Measurements from ENCODE around the gene SUDS3.
"Not testable (repeated sequence)": the region's sequence is repeated elsewhere in the genome, so short reads cannot be mapped to it uniquely, and the experiment has no call there.

SUDS3 gene

GRCh38 chr12:118398524-118398923 is 22.2 kb downstream of the SUDS3 start:
- DNase-seq, result no peak

- DNase-seq, result no peak
Observed at GRCh38 chr12:118398940-118399339, 22.6 kb downstream of the SUDS3 start.

GRCh38 chr12:118402251-118402650 is 25.9 kb downstream of the SUDS3 start:
- no peak for DNase-seq

- peak; percentile 68 for DNase-seq
Observed at GRCh38 chr12:118404876-118405521, 28.6 kb downstream of the SUDS3 start.

- DNase-seq, result not testable (repeated sequence)
Observed at GRCh38 chr12:118408241-118408640, 31.9 kb downstream of the SUDS3 start.

- no peak for DNase-seq
Observed at GRCh38 chr12:118409834-118410233, 33.5 kb downstream of the SUDS3 start.

GRCh38 chr12:118417942-118418341 is 41.6 kb downstream of the SUDS3 start:
- DNase-seq, result no peak

- no peak for DNase-seq
Observed at GRCh38 chr12:118418385-118419057, 42.2 kb downstream of the SUDS3 start.

GRCh38 chr12:118420673-118421072 is 44.3 kb downstream of the SUDS3 start:
- DNase-seq, result no peak

GRCh38 chr12:118424884-118425283 is 48.5 kb downstream of the SUDS3 start:
- DNase-seq, result no peak

GRCh38 chr12:118425364-118425763 is 49.0 kb downstream of the SUDS3 start:
- DNase-seq, result no peak

- no peak for DNase-seq
Observed at GRCh38 chr12:118427819-118428218, 51.5 kb downstream of the SUDS3 start.

GRCh38 chr12:118428643-118429042 is 52.3 kb downstream of the SUDS3 start:
- no peak for DNase-seq

- DNase-seq, result no peak
Observed at GRCh38 chr12:118429688-118430383, 53.5 kb downstream of the SUDS3 start.

- DNase-seq, result no peak
Observed at GRCh38 chr12:118430516-118430915, 54.2 kb downstream of the SUDS3 start.

- no peak for DNase-seq
Observed at GRCh38 chr12:118432812-118433545, 56.6 kb downstream of the SUDS3 start.

- DNase-seq, result peak; percentile 34
Observed at GRCh38 chr12:118436002-118436730, 59.8 kb downstream of the SUDS3 start.

- no peak for DNase-seq
Observed at GRCh38 chr12:118436986-118437385, 60.6 kb downstream of the SUDS3 start.

GRCh38 chr12:118439068-118439467 is 62.7 kb downstream of the SUDS3 start:
- no peak for DNase-seq

GRCh38 chr12:118446247-118446646 is 69.9 kb downstream of the SUDS3 start:
- peak; percentile 13 for DNase-seq

- peak; percentile 31 for DNase-seq
Observed at GRCh38 chr12:118447181-118447580, 70.8 kb downstream of the SUDS3 start.

GRCh38 chr12:118448341-118448740 is 72.0 kb downstream of the SUDS3 start:
- peak; percentile 18 for DNase-seq

- DNase-seq, result no peak
Observed at GRCh38 chr12:118455327-118455726, 79.0 kb downstream of the SUDS3 start.

Data from RPMI8226 (cell line).